NT2/D1 (cell line): ENCODE data around the gene BMPR1B.

Experiments
- DNase-seq: peaks from one replicate; pipeline ENCODE4 v3.0.0-alpha.2; 2011; ENCODE audit warnings: low read depth, low spot score
- H3K27me3 ChIP-seq: 2 replicates; pipeline ENCODE4 v1.6.0; 2011; ENCODE audit warnings: mild to moderate bottlenecking; ENCODE audit not compliant: insufficient read length, insufficient read depth
- H3K36me3 ChIP-seq: 2 replicates; pipeline ENCODE4 v1.6.1; 2011; ENCODE audit warnings: mild to moderate bottlenecking, low read length, mixed read lengths; ENCODE audit not compliant: insufficient read depth, insufficient read length
- H3K4me1 ChIP-seq: 2 replicates; pipeline ENCODE4 v1.5.1; 2011; ENCODE audit not compliant: insufficient read depth, insufficient read length
- H3K4me3 ChIP-seq: 2 replicates; pipeline ENCODE4 v1.5.1; 2011; ENCODE audit warnings: low read depth; ENCODE audit not compliant: insufficient read length
- H3K9ac ChIP-seq: 2 replicates; pipeline ENCODE4 v1.6.0; 2011; ENCODE audit warnings: low read depth; ENCODE audit not compliant: insufficient read length
- H3K9me3 ChIP-seq: 2 replicates; pipeline ENCODE4 v1.5.1; 2011; ENCODE audit warnings: mild to moderate bottlenecking, low read length; ENCODE audit not compliant: insufficient read depth
- SUZ12 ChIP-seq: IDR thresholded peaks from 2 replicates; pipeline ENCODE4 v1.6.1; 2011; ENCODE audit not compliant: insufficient read length, insufficient read depth; ENCODE audit errors: extremely low read depth
- YY1 ChIP-seq: IDR thresholded peaks from 2 replicates; pipeline ENCODE4 v1.6.1; 2011; ENCODE audit not compliant: insufficient read length, insufficient read depth
- ZNF274 ChIP-seq: IDR thresholded peaks from 2 replicates; pipeline ENCODE4 v1.6.1; 2011; ENCODE audit warnings: mild to moderate bottlenecking, low read depth, low read length

Gene BMPR1B

GRCh38 chr4:94939791-94940519 is 182.2 kb downstream of the BMPR1B start:
- Histone ChIP-seq H3K9ac (no peak overlapping the region), H3K4me3 (no peak overlapping the region), H3K27me3 (no peaks in the 10 kb centered on the region), H3K36me3 (no peaks in the 10 kb centered on the region), H3K9me3 (no peaks in the 10 kb centered on the region), H3K4me1 (no peaks in the 10 kb centered on the region)
- TF ChIP-seq SUZ12, result no peak
- no peak for TF ChIP-seq ZNF274
- no peak for TF ChIP-seq YY1
- DNase-seq, result no peak

DNA sequence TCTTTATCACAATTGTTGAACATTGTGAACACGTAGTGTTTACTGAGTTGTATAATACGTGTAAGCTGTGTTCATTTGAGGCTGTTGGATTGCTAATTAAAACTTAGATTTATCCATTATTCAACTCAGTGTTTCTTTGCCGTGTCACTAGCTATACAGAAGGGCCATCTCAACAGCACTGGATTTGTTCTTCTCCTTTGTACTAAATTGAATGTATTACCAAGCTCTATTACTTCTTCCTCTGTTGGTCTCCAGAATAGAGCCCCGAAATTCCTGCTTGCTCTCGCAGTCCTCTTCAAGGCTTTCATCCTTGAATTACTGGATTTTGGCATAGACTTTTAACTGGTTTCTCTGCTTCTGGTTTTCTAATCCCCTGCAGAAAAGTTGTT is 182.8 kb downstream of the BMPR1B start:
- H3K4me1 ChIP-seq, result no peaks in the 10 kb centered on the region
- H3K36me3 ChIP-seq, result no peaks in the 10 kb centered on the region
- H3K4me3 ChIP-seq, result no peak overlapping the region
- DNase-seq, result no peak
- H3K9ac ChIP-seq, result no peak overlapping the region
- no peaks in the 10 kb centered on the region for H3K27me3 ChIP-seq
- TF ChIP-seq ZNF274, result no peak
- no peak for TF ChIP-seq YY1
- no peak for TF ChIP-seq SUZ12
- no peaks in the 10 kb centered on the region for H3K9me3 ChIP-seq

- no peak for TF ChIP-seq SUZ12
- no peak for TF ChIP-seq ZNF274
- no peak for TF ChIP-seq YY1
- Histone ChIP-seq H3K36me3 (no peaks in the 10 kb centered on the region), H3K4me3 (no peak overlapping the region), H3K4me1 (no peaks in the 10 kb centered on the region), H3K27me3 (no peaks in the 10 kb centered on the region), H3K9me3 (no peaks in the 10 kb centered on the region), H3K9ac (no peak overlapping the region)
- DNase-seq, result no peak
Observed at GRCh38 chr4:94941706-94942105, 184.0 kb downstream of the BMPR1B start.

DNA sequence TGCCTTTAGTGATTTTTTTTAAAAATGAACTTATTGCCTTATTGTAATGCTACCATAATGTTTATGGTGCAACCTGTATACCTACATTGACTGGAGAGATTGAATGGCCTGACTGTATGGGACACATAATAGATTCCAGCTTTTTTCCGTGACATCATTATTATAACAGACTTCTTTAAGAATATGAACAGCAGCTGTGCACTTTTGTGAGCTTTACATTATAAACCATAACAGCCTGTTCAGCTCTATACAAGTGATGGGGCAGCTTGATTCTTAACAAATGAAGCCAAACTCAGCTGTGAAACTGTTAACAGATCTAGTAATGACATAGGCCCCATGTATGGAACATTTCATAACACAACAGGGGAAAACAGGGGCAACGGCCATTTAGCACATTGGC is 187.0 kb downstream of the BMPR1B start:
- no peak for TF ChIP-seq YY1
- no peak for TF ChIP-seq ZNF274
- TF ChIP-seq SUZ12, result no peak
- Histone ChIP-seq H3K36me3 (no peaks in the 10 kb centered on the region), H3K4me1 (no peaks in the 10 kb centered on the region), H3K4me3 (no peak overlapping the region), H3K27me3 (no peaks in the 10 kb centered on the region), H3K9ac (no peak overlapping the region), H3K9me3 (no peaks in the 10 kb centered on the region)
- no peak for DNase-seq

- H3K36me3 ChIP-seq, result no peaks in the 10 kb centered on the region
Observed at GRCh38 chr4:94947681-94948108, 189.9 kb downstream of the BMPR1B start.

GRCh38 chr4:94954251-94954650 is 196.5 kb downstream of the BMPR1B start:
- Histone ChIP-seq H3K4me1 (no peaks in the 10 kb centered on the region), H3K4me3 (no peak overlapping the region), H3K9me3 (no peaks in the 10 kb centered on the region), H3K36me3 (no peaks in the 10 kb centered on the region), H3K9ac (no peak overlapping the region), H3K27me3 (no peaks in the 10 kb centered on the region)
- TF ChIP-seq SUZ12 (no peak), ZNF274 (no peak), YY1 (no peak)
- DNase-seq, result no peak

More at GRCh38 chr4:94947681-94948108, 189.9 kb downstream of the BMPR1B start:
- Histone ChIP-seq H3K9me3 (no peaks in the 10 kb centered on the region), H3K4me1 (no peaks in the 10 kb centered on the region), H3K4me3 (no peak overlapping the region), H3K9ac (no peak overlapping the region), H3K27me3 (no peaks in the 10 kb centered on the region)
- TF ChIP-seq ZNF274 (no peak), YY1 (no peak), SUZ12 (no peak)
- DNase-seq, result no peak

DNA sequence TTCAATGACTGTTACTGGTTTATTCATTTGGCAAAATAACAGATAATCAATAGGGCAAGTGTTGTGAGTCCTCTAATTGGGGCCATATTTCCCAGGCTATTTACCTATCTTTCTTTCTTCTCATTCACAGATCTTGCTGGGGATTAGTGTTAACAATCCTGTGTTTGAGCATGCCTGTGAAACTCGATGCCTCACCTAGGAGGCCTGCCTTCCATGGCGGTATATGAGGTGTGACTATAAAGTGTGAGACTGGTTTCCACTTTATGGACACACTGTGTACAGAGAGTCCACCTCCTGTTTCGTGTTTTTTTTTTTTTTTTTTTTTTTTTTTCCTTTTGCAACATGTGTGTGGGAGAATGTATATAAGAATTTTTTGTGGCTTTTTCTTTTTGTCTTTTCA is 199.3 kb downstream of the BMPR1B start:
- TF ChIP-seq SUZ12 (no peak), ZNF274 (no peak), YY1 (no peak)
- Histone ChIP-seq H3K4me1 (no peaks in the 10 kb centered on the region), H3K27me3 (no peaks in the 10 kb centered on the region), H3K9me3 (no peaks in the 10 kb centered on the region), H3K9ac (no peak overlapping the region), H3K36me3 (no peaks in the 10 kb centered on the region), H3K4me3 (no peak overlapping the region)
- no peak for DNase-seq

- no peaks in the 10 kb centered on the region for H3K9me3 ChIP-seq
- H3K36me3 ChIP-seq, result no peaks in the 10 kb centered on the region
- no peak overlapping the region for H3K9ac ChIP-seq
- TF ChIP-seq ZNF274, result no peak
- TF ChIP-seq YY1, result no peak
- TF ChIP-seq SUZ12, result no peak
- DNase-seq, result no peak
- no peak overlapping the region for H3K4me3 ChIP-seq
- no peaks in the 10 kb centered on the region for H3K27me3 ChIP-seq
- no peaks in the 10 kb centered on the region for H3K4me1 ChIP-seq
Observed at GRCh38 chr4:94959307-94959706, 201.6 kb downstream of the BMPR1B start.
